Neural progenitor cell (in vitro differentiated cells): ENCODE measurements around the gene TMPRSS13. TPM values are rescaled to one million over a fixed set of nuclear protein-coding genes. Genes with fewer than 3 reads are reported as not detected.

Experiments
- DNase-seq: peaks from one replicate; pipeline ENCODE4 v3.0.0-alpha.2; 2016; ENCODE audit warnings: low spot score
- H2AFZ ChIP-seq: fragments of 200-600 bp; sonication (generic); replicated peaks from 2 replicates; pipeline ENCODE4 v1.6.1; 2016; ENCODE audit warnings: antibody characterized with exemption
- H3F3A ChIP-seq: fragments of 200-600 bp; sonication (generic); 2 replicates; pipeline ENCODE4 v1.6.1; 2016; ENCODE audit warnings: antibody characterized with exemption, low read depth
- H3K27ac ChIP-seq: fragments of 200-600 bp; sonication (generic); 2 replicates; pipeline ENCODE4 v1.5.1; 2016; ENCODE audit warnings: mild to moderate bottlenecking
- H3K27me3 ChIP-seq: fragments of 200-600 bp; sonication (generic); 2 replicates; pipeline ENCODE4 v1.6.1; 2016; ENCODE audit warnings: mild to moderate bottlenecking, moderate library complexity
- H3K36me3 ChIP-seq: fragments of 200-600 bp; sonication (generic); 2 replicates; pipeline ENCODE4 v1.5.1; 2016
- H3K4me1 ChIP-seq: fragments of 200-600 bp; sonication (generic); 2 replicates; pipeline ENCODE4 v1.6.1; 2016; ENCODE audit warnings: mixed run types
- H3K4me2 ChIP-seq: fragments of 200-600 bp; sonication (generic); 2 replicates; pipeline ENCODE4 v1.6.1; 2016
- H3K4me3 ChIP-seq: fragments of 200-600 bp; sonication (generic); 2 replicates; pipeline ENCODE4 v1.5.1; 2016
- H3K79me2 ChIP-seq: fragments of 200-600 bp; sonication (generic); 2 replicates; pipeline ENCODE4 v1.6.1; 2016; ENCODE audit warnings: low read depth
- H3K9ac ChIP-seq: fragments of 200-600 bp; sonication (generic); 2 replicates; pipeline ENCODE4 v1.6.1; 2016
- H3K9me3 ChIP-seq: fragments of 200-600 bp; sonication (generic); 2 replicates; pipeline ENCODE4 v1.5.1; 2016; ENCODE audit warnings: low read depth
- H4K20me1 ChIP-seq: fragments of 200-600 bp; sonication (generic); 2 replicates; pipeline ENCODE4 v1.6.1; 2016; ENCODE audit warnings: low read depth
- H3K27ac Mint-ChIP-seq: 3 replicates; pipeline ENCODE4 v1.8.0; 2021; ENCODE audit warnings: mixed read lengths
- H3K27me3 Mint-ChIP-seq: 2 replicates; pipeline ENCODE4 v1.8.0; 2022; ENCODE audit warnings: low read depth, mild to moderate bottlenecking, inconsistent platforms, moderate library complexity, mixed read lengths; ENCODE audit not compliant: insufficient read depth
- H3K36me3 Mint-ChIP-seq: 3 replicates; pipeline ENCODE4 v1.8.0; 2021; ENCODE audit warnings: mixed read lengths
- H3K4me1 Mint-ChIP-seq: 3 replicates; pipeline ENCODE4 v1.8.0; 2021; ENCODE audit warnings: mixed read lengths
- H3K4me3 Mint-ChIP-seq: 3 replicates; pipeline ENCODE4 v1.8.0; 2021; ENCODE audit warnings: mild to moderate bottlenecking, moderate library complexity, mixed read lengths
- H3K9me3 Mint-ChIP-seq: 3 replicates; pipeline ENCODE4 v1.8.0; 2020; ENCODE audit warnings: mixed read lengths
- CTCF ChIP-seq: fragments of 200-600 bp; sonication (generic); IDR thresholded peaks from 2 replicates; pipeline ENCODE4 v1.5.1; 2017; ENCODE audit warnings: antibody characterized with exemption, mild to moderate bottlenecking
- EZH2 ChIP-seq: fragments of 200-600 bp; sonication (generic); IDR thresholded peaks from 2 replicates; pipeline ENCODE4 v1.6.1; 2017; ENCODE audit warnings: antibody characterized with exemption, mild to moderate bottlenecking, moderate library complexity
- EZH2phosphoT487 ChIP-seq: fragments of 200-600 bp; sonication (generic); IDR thresholded peaks from 2 replicates; pipeline ENCODE4 v1.6.1; 2017; ENCODE audit warnings: antibody characterized with exemption
- total RNA-seq: library from RNA; depleted of rRNA; stranded (reverse); fragments of >200 nt; gene quantifications from 2 replicates; pipeline ENCODE4 v1.2.3, GENCODE V29; 2015; ENCODE audit warnings: low replicate concordance

The TMPRSS13 gene
- total RNA-seq, 1 donor from 2014 or later: not detected

- Histone ChIP-seq H3K9ac (no peak overlapping the region), H2AFZ (no peak overlapping the region), H3K79me2 (peaks cover 44% of the 10 kb centered on the region), H3F3A (peaks cover 7% of the 10 kb centered on the region), H3K4me2 (no peak overlapping the region), H3K36me3 (no peaks in the 10 kb centered on the region), H3K4me3 (no peak overlapping the region), H3K27me3 (no peaks in the 10 kb centered on the region), H3K27ac (no peak overlapping the region), H4K20me1 (peaks cover 58% of the 10 kb centered on the region), H3K4me1 (peaks cover 8% of the 10 kb centered on the region), H3K9me3 (no peaks in the 10 kb centered on the region)
- Mint-ChIP-seq H3K4me3 (no peak overlapping the region), H3K27me3 (no peaks in the 10 kb centered on the region), H3K4me1 (peaks cover 12% of the 10 kb centered on the region), H3K9me3 (peaks cover 15% of the 10 kb centered on the region), H3K27ac (no peak overlapping the region), H3K36me3 (peaks cover 26% of the 10 kb centered on the region)
- DNase-seq: no peak
- TF ChIP-seq EZH2phosphoT487 (no peak), CTCF (no peak), EZH2 (no peak)
Observed at GRCh38 chr11:117855912-117856651, 73.1 kb downstream of the TMPRSS13 start.

GRCh38 chr11:117855186-117855845, 73.9 kb downstream of the TMPRSS13 start:
- Histone ChIP-seq H3K27ac (no peak overlapping the region), H2AFZ (no peak overlapping the region), H3K4me2 (no peak overlapping the region), H3K4me1 (peaks cover 7% of the 10 kb centered on the region), H3K4me3 (no peak overlapping the region), H3K79me2 (peaks cover 38% of the 10 kb centered on the region), H3K36me3 (no peaks in the 10 kb centered on the region), H3F3A (no peaks in the 10 kb centered on the region), H3K9me3 (no peaks in the 10 kb centered on the region), H3K9ac (no peak overlapping the region), H3K27me3 (no peaks in the 10 kb centered on the region), H4K20me1 (peaks cover 54% of the 10 kb centered on the region)
- H3K27ac Mint-ChIP-seq: no peak overlapping the region
- no peak overlapping the region for H3K4me3 Mint-ChIP-seq
- H3K36me3 Mint-ChIP-seq: peaks cover 26% of the 10 kb centered on the region
- H3K27me3 Mint-ChIP-seq: no peaks in the 10 kb centered on the region
- H3K9me3 Mint-ChIP-seq: peaks cover 15% of the 10 kb centered on the region
- H3K4me1 Mint-ChIP-seq: peaks cover 6% of the 10 kb centered on the region
- TF ChIP-seq CTCF (no peak), EZH2 (no peak), EZH2phosphoT487 (no peak)
- no peak for DNase-seq

GRCh38 chr11:117852309-117852708, 76.9 kb downstream of the TMPRSS13 start:
- no peak overlapping the region for H3K9ac ChIP-seq
- peaks cover 32% of the 10 kb centered on the region for H4K20me1 ChIP-seq
- H3K9me3 ChIP-seq: no peaks in the 10 kb centered on the region
- H3K79me2 ChIP-seq: peaks cover 19% of the 10 kb centered on the region
- Mint-ChIP-seq H3K27ac (no peak overlapping the region), H3K36me3 (peaks cover 26% of the 10 kb centered on the region), H3K4me3 (no peak overlapping the region), H3K9me3 (peaks cover 15% of the 10 kb centered on the region), H3K4me1 (peaks cover 5% of the 10 kb centered on the region), H3K27me3 (no peaks in the 10 kb centered on the region)
- no peak overlapping the region for H2AFZ ChIP-seq
- peaks cover 7% of the 10 kb centered on the region for H3K4me1 ChIP-seq
- H3K36me3 ChIP-seq: no peaks in the 10 kb centered on the region
- H3K27me3 ChIP-seq: no peaks in the 10 kb centered on the region
- H3K27ac ChIP-seq: no peak overlapping the region
- no peak for DNase-seq
- no peak for TF ChIP-seq EZH2
- TF ChIP-seq EZH2phosphoT487: no peak
- no peak for TF ChIP-seq CTCF
- H3K4me2 ChIP-seq: no peak overlapping the region
- H3F3A ChIP-seq: no peaks in the 10 kb centered on the region
- no peak overlapping the region for H3K4me3 ChIP-seq
